Osteocyte (in vitro differentiated cells): ENCODE results near the gene COL6A5. TPM values are rescaled to one million over a fixed set of nuclear protein-coding genes. Genes with fewer than 3 reads are reported as not detected.
"Not testable (repeated sequence)": the region's sequence is repeated elsewhere in the genome, so short reads cannot be mapped to it uniquely, and the experiment has no call there.

Source experiments
- DNase-seq: peaks from one replicate; pipeline ENCODE4 v3.0.0; 2021; ENCODE audit warnings: mixed read lengths; ENCODE audit not compliant: unreplicated experiment; ENCODE audit errors: extremely low spot score
- H3K27ac Mint-ChIP-seq: one replicate; pipeline ENCODE4 v1.8.0; 2021; ENCODE audit warnings: mild to moderate bottlenecking, mixed read lengths; ENCODE audit not compliant: unreplicated experiment
- H3K27me3 Mint-ChIP-seq: one replicate; pipeline ENCODE4 v1.8.0; 2021; ENCODE audit warnings: mixed read lengths; ENCODE audit not compliant: unreplicated experiment
- H3K36me3 Mint-ChIP-seq: one replicate; pipeline ENCODE4 v1.8.0; 2021; ENCODE audit warnings: mixed read lengths; ENCODE audit not compliant: unreplicated experiment
- H3K4me1 Mint-ChIP-seq: one replicate; pipeline ENCODE4 v1.8.0; 2021; ENCODE audit warnings: mixed read lengths; ENCODE audit not compliant: unreplicated experiment
- H3K4me3 Mint-ChIP-seq: one replicate; pipeline ENCODE4 v1.8.0; 2021; ENCODE audit warnings: mild to moderate bottlenecking, moderate library complexity, mixed read lengths; ENCODE audit not compliant: unreplicated experiment
- H3K9me3 Mint-ChIP-seq: one replicate; pipeline ENCODE4 v1.8.0; 2021; ENCODE audit warnings: mixed read lengths; ENCODE audit not compliant: unreplicated experiment
- total RNA-seq: library from RNA; stranded (reverse); gene quantifications from 2 replicates; pipeline ENCODE4 v1.2.1, GENCODE V29; 2021
- TF ChIP-seq, protein P1 (sequence below): fragments of 200-600 bp; sonication (generic); IDR thresholded peaks from 2 replicates; pipeline ENCODE4 v1.5.0; 2021; ENCODE audit warnings: antibody characterized with exemption, mild to moderate bottlenecking, moderate library complexity

The COL6A5 gene
- total RNA-seq, 1 donor from 2014 or later: not detected

DNA sequence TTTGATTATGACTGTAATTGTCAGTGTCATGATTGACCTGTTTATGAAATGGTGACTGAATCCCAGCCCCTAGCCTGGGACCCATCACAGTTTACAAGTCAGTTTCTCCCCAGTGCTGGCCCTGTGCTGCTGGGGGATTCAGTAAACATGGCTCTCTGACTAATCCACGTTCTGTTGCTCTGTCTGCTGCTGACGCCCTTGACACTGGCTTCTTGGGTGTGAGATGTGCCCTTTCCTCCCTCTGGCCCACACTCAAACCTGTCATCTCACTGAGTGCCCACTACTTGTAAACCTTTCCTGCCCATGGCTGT lies 84.2 kb downstream of the COL6A5 start:
- Mint-ChIP-seq H3K4me1 (no peaks in the 10 kb centered on the region), H3K9me3 (no peaks in the 10 kb centered on the region), H3K36me3 (no peaks in the 10 kb centered on the region), H3K4me3 (no peak overlapping the region), H3K27ac (no peak overlapping the region), H3K27me3 (peaks cover 3% of the 10 kb centered on the region)
- no peak for DNase-seq
- TF ChIP-seq, protein P1, sequence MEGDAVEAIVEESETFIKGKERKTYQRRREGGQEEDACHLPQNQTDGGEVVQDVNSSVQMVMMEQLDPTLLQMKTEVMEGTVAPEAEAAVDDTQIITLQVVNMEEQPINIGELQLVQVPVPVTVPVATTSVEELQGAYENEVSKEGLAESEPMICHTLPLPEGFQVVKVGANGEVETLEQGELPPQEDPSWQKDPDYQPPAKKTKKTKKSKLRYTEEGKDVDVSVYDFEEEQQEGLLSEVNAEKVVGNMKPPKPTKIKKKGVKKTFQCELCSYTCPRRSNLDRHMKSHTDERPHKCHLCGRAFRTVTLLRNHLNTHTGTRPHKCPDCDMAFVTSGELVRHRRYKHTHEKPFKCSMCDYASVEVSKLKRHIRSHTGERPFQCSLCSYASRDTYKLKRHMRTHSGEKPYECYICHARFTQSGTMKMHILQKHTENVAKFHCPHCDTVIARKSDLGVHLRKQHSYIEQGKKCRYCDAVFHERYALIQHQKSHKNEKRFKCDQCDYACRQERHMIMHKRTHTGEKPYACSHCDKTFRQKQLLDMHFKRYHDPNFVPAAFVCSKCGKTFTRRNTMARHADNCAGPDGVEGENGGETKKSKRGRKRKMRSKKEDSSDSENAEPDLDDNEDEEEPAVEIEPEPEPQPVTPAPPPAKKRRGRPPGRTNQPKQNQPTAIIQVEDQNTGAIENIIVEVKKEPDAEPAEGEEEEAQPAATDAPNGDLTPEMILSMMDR: no peak

DNA sequence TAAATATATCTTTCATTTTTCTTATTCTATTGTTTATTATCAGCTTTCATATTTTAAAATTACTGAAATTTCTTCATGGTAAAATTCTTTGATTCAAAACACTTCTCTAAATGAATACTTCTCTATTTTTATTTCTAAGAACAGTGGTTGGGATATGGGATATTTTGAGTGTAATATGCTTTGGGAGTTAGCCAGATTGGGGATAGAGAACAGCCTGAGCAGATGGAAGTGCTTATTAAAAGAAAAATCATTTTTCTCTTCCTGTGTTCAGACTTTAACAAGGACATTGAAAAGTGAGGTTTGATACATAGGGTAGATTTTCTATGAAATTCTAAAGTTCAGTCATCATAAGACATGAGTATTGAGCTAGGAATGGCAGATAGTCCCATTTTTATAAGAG lies 84.8 kb downstream of the COL6A5 start:
- Mint-ChIP-seq H3K27me3 (peaks cover 3% of the 10 kb centered on the region), H3K9me3 (no peaks in the 10 kb centered on the region), H3K27ac (no peak overlapping the region), H3K4me3 (no peak overlapping the region), H3K36me3 (no peaks in the 10 kb centered on the region), H3K4me1 (no peaks in the 10 kb centered on the region)
- TF ChIP-seq, protein P1: no peak
- DNase-seq: no peak

DNA sequence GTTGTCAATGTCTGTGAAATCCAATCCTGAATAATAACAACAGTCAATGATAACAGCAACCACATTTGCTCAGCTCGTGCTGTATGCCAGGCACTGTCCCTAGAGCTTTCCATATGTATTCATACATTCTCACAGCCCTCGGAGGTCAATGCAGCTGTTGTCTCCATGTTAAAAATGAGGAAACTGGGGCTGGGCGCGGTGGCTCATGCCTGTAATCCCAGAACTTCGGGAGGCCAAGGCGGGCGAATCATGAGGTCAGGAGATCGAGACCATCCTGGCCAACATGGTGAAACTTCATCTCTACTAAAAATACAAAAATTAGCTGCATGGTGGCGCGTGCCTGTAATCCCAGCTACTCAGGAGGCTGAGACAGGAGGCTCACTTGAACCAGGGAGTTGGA lies 86.6 kb downstream of the COL6A5 start:
- H3K9me3 Mint-ChIP-seq, H3K4me3 Mint-ChIP-seq, H3K27me3 Mint-ChIP-seq, H3K4me1 Mint-ChIP-seq, DNase-seq, H3K36me3 Mint-ChIP-seq, H3K27ac Mint-ChIP-seq: not testable (repeated sequence)

DNA sequence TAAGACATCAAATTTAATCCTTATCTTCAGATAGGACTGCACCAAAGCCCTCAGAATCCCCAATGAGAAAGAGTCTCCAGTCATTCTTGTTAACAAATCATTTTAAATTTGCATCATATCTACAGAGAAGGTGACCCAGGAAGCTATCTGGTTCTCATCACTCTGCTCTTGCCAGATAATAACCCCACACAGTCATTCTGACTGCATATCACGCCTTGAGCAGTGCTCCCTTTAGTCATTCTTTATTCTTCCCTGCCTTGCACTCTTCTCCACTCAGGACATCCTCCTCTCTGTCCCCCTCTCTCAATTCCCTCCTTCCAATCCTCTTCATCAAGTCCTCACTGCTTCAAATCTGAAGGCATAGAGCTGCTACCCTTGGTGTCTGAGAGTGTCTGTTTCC lies 87.8 kb downstream of the COL6A5 start:
- no peaks in the 10 kb centered on the region for H3K36me3 Mint-ChIP-seq
- TF ChIP-seq, protein P1: no peak
- no peak overlapping the region for H3K4me3 Mint-ChIP-seq
- H3K27ac Mint-ChIP-seq: no peak overlapping the region
- no peaks in the 10 kb centered on the region for H3K9me3 Mint-ChIP-seq
- H3K4me1 Mint-ChIP-seq: no peaks in the 10 kb centered on the region
- no peak for DNase-seq
- peaks cover 6% of the 10 kb centered on the region for H3K27me3 Mint-ChIP-seq

DNA sequence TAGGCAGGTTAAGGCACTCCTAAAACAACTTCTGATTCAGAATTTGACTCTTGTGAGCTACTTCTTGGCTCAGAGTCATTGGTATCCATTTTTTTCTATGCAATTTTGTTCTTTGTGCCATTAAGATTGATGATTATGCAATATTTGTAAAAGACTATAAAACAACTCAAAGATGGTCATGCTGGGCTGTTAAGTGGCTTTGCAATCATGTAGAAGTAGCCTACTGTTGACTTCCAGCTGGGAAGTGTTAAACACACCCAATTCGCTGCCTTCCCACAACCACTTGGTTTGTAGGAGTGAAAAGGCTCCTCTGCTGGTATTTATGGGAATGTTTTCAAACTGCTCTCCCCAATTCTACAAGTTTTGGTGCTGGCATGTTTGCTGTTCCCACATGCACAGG lies 96.8 kb downstream of the COL6A5 start:
- Mint-ChIP-seq H3K9me3 (no peaks in the 10 kb centered on the region), H3K4me3 (no peak overlapping the region), H3K27me3 (peaks cover 5% of the 10 kb centered on the region), H3K27ac (no peak overlapping the region), H3K4me1 (no peaks in the 10 kb centered on the region), H3K36me3 (no peaks in the 10 kb centered on the region)
- TF ChIP-seq, protein P1: no peak
- DNase-seq: no peak

DNA sequence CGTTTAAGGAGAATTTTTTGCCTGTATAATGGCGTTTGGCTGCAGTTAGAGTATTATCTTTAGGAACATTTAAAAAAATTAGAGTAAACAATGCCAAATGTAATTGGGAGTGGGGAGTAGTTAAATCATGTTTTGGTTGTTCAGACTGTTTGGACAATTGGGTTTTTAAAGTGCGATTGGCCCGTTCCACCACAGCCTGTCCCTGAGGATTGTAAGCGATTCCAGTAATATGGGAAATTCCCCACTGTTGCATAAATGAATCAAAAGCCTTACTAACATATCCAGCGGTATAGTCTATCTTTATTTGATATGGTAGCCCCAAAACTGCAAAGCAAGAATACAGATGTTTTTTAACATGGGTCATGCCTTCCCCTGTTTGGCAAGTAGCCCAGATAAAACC lies 101.4 kb downstream of the COL6A5 start:
- not testable (repeated sequence) for H3K9me3 Mint-ChIP-seq, H3K27ac Mint-ChIP-seq, H3K4me1 Mint-ChIP-seq, H3K36me3 Mint-ChIP-seq, H3K4me3 Mint-ChIP-seq, H3K27me3 Mint-ChIP-seq, DNase-seq

DNA sequence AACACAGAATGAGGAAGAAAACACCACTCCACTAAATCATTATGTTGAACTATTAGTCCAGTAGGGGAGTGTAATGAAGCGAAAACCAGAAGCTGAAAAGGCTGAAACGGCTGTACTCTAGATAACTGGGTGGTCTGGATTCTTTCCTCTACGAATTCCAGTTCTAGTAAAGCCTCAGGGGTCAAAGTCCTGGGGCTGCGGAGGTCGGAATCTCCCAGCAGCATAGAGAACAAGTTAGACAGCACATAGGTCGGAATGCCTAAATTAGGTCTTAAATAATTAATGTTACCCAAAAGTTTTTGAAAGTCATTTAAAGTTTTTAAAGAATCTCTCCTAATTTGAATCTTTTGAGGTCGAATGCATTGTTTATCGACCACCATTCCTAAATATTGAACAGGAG lies 102.7 kb downstream of the COL6A5 start:
- H3K9me3 Mint-ChIP-seq, H3K27me3 Mint-ChIP-seq, H3K4me1 Mint-ChIP-seq, DNase-seq, H3K27ac Mint-ChIP-seq, H3K4me3 Mint-ChIP-seq, H3K36me3 Mint-ChIP-seq: not testable (repeated sequence)
